NCI-H510A (cell line): ENCODE data around the gene MFSD6.

Experiments used
- DNase-seq: peaks from one replicate; lab custom pipeline; 2025; lab: John Stamatoyannopoulos, UW

MFSD6 gene

GRCh38 chr2:190440113-190440512 is 32.0 kb downstream of the MFSD6 start:
- DNase-seq: no peak

GRCh38 chr2:190441564-190441963 is 33.4 kb downstream of the MFSD6 start:
- no peak for DNase-seq

GRCh38 chr2:190443055-190443454 is 34.9 kb downstream of the MFSD6 start:
- DNase-seq: no peak

- DNase-seq: no peak
Measured at GRCh38 chr2:190443778-190444481, 35.8 kb downstream of the MFSD6 start.

- DNase-seq: no peak
Measured at GRCh38 chr2:190444976-190445375, 36.8 kb downstream of the MFSD6 start.

GRCh38 chr2:190446193-190446592 is 38.0 kb downstream of the MFSD6 start:
- no peak for DNase-seq

- no peak for DNase-seq
Measured at GRCh38 chr2:190446750-190447516, 38.8 kb downstream of the MFSD6 start.

- no peak for DNase-seq
Measured at GRCh38 chr2:190447766-190448165, 39.6 kb downstream of the MFSD6 start.

GRCh38 chr2:190449925-190450324 is 41.8 kb downstream of the MFSD6 start:
- DNase-seq: no peak

- no peak for DNase-seq
Measured at GRCh38 chr2:190450363-190450762, 42.2 kb downstream of the MFSD6 start.

- DNase-seq: no peak
Measured at GRCh38 chr2:190451561-190452176, 43.5 kb downstream of the MFSD6 start.

- no peak for DNase-seq
Measured at GRCh38 chr2:190452433-190452832, 44.3 kb downstream of the MFSD6 start.

GRCh38 chr2:190454795-190455194 is 46.6 kb downstream of the MFSD6 start:
- DNase-seq: no peak

GRCh38 chr2:190455358-190456095 is 47.4 kb downstream of the MFSD6 start:
- DNase-seq: no peak

GRCh38 chr2:190456833-190457232 is 48.7 kb downstream of the MFSD6 start:
- no peak for DNase-seq

- no peak for DNase-seq
Measured at GRCh38 chr2:190457256-190457655, 49.1 kb downstream of the MFSD6 start.

- no peak for DNase-seq
Measured at GRCh38 chr2:190458352-190459107, 50.4 kb downstream of the MFSD6 start.

- no peak for DNase-seq
Measured at GRCh38 chr2:190459881-190460280, 51.7 kb downstream of the MFSD6 start.

- DNase-seq: no peak
Measured at GRCh38 chr2:190460487-190460886, 52.3 kb downstream of the MFSD6 start.

GRCh38 chr2:190462181-190462580 is 54.0 kb downstream of the MFSD6 start:
- DNase-seq: no peak

GRCh38 chr2:190462611-190463010 is 54.5 kb downstream of the MFSD6 start:
- DNase-seq: no peak

- no peak for DNase-seq
Measured at GRCh38 chr2:190465060-190465459, 56.9 kb downstream of the MFSD6 start.
